GM21526 (cell line): Measurements from ENCODE around the gene MMP24OS.

ENCODE experiments used
- ATAC-seq: cut with Tn5 transposase; IDR thresholded peaks from one replicate; pipeline ENCODE4 v1.9.1; 2021; ENCODE audit warnings: moderate library complexity; ENCODE audit not compliant: unreplicated experiment, low FRiP score

Gene MMP24OS

DNA sequence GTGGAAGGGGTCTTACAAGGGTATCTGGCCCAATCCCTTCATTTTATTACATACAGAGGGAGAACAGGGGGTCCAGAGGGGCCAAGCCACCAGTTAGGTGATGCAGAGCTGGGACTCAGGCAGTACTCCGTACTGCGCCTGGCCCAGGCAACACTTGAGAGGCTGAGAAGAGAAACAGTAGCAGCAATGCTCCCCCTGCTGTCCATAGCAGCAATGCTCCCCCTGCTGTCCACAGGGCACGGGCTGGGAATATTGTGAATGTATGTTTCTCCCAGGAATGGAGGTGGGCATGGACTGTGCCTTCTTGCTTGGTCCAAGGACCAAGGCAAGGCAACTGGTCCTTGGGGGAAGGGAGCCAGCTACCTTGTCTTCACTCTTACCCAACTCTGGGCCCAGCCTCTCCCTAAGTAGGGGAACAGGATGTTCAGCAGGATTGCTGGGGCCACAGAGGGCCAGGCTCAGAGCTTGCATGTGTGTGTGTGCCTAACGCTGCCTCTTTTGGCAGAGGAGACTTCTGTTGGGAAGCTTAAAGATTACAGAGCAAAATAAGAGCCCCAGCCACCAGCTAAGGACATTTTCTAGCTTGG is 29.1 kb upstream of the MMP24OS start:
- ATAC-seq, result no peak

DNA sequence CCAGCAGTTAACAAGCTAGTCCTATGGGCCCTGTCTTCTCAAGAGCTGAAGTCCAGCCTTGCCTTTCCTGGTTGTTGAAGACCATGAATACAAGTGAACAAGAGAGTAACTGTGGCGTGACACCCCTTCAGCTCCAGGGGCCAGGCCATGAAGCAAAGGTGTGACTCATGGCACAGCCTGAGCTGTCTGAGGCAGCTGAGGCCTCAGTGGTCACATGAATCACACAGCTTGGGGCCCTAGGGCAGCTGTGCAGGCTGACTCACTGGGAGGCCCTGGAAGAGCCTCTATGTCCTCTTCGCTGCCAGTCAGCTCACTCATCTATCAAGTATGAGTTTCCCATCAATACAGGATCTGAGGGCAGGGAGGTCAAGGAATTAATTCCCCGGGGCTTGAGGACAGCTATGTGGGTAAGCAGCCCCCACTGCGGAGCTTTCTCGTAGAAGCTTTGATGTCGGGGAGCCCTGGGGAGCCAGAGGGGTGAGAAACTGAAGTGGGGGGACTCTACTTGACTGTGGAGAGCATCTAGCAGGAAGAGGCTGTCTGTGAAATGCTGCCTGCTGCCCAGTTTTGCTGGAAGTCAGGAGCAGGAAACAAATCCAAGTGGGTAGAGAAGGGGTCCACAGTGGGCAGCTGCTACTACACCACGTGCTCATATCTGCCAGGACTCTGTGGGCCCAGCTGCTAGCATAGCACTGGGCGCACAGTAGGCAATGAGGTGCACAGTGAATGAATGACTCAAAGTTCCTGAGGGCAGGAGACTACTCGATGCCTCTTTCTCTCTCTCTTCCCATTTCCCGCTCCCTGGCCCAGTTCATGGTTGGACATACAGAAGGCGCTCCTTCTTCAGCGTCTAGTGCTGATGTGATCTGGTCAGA is 28.0 kb upstream of the MMP24OS start:
- ATAC-seq, result no peak

DNA sequence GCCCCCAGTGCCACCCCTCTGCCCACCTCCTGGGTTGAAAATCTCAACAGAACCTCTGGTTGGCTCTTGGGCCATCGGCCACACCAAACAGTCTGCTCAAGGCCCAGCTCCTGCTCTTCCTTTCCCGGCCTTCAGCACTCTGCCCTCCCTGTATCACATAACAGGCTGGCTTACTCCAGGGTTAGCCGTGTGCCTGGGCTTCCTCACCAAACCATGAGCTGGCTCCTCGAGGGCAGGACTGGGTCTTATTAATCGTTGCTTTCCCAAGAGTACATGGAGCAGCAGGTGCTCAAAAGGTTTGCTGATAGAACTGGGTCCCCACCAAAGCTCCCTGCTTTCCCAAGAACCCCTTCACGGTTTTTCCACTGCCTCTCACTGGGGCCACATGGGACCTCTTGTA is 27.0 kb upstream of the MMP24OS start:
- ATAC-seq, result no peak

DNA sequence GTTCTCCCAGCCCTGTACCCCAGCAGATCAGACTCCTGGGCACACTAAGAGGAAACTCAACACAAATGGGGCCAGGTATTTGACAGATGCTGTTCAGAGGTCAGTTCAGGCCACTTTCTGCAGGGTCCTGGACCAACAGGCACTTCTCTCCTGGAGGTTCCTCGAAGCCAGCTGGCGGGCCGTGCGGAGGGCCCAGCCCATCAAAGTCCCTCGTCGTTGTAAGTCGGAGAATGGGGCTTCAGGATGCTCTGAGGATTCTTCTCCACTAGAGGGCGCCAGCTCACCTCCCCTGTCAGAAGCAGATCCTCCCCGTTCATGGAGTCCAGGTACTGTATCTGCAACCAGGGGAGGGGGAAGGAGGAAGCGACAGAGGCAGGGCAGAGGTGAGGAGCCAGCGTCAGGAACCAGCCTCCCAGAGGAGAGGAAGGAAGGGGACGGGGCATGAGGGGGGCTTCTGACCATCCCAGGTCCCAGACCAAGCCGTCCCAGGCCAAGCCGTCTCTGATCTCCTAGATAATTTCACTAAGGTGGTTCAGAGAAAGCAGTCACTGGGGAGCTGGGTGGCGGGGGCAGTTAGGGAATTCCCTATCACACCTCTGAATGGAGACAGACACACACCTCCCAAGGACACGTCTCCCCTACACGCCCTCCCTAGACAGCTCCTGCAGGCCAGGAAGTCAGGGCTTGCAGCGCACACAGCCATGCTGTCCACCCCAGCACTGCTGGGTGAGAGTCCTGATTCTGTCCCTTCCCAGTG is 26.0 kb upstream of the MMP24OS start:
- ATAC-seq, result no peak

DNA sequence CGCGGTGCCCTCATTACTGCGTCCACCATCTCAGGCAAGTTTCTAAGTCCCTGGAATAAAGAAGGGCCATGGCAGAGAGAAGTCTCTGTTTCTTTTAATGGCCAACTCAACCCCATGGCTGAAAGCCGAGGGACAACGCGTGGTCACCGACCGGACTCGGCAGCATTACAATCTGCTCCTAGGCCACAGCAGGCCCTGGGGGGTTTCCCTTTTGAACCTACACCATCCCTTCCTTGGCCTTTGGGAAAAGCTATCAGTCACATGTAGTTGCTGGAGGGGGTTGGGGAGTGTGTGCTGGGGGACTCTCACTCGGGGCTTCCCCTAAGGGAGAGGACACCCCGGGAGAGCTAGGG is 25.4 kb upstream of the MMP24OS start:
- no peak for ATAC-seq

DNA sequence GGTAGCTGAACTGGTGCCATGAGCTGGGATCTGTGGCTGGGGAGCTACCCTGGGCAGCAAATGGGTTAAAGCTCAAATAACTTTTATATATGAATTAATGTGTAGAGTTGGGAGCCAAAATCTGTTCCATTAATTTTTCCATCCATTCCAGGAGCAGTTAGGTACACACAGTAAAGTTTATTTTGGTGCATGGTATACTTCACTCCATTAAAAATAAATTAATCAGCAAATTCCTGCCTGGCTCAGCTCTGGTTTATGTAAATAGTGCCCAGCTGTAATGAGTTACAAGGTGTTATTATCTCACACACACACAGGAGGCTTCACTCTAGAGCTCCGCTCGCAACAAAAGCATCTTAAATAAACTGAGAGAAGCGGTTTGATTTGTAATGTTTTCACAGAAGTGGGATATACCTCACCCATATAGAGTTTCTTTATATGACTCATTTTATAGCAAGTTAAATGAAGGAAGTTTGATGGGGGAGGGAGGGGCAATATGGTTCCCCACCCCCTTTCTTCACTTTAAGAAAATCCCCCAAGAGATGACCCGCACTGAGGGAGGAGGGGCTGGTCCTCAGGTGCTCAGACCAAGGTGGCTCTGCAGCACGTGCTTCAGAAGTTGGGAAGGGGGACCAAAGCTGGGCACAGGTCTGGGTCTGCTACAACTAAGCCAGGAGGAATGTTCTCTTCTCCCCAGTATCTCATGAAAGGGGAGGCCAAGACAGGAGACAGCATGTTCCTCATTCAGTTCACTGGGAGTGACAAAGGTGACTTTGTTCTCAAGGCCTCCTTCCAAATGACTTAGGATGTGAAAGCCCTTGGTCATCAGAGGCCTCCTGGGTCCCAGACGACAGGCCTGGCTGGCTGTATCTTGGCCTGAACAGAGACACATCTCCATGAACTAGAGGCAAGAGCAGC is 24.8 kb upstream of the MMP24OS start:
- ATAC-seq, result no peak

DNA sequence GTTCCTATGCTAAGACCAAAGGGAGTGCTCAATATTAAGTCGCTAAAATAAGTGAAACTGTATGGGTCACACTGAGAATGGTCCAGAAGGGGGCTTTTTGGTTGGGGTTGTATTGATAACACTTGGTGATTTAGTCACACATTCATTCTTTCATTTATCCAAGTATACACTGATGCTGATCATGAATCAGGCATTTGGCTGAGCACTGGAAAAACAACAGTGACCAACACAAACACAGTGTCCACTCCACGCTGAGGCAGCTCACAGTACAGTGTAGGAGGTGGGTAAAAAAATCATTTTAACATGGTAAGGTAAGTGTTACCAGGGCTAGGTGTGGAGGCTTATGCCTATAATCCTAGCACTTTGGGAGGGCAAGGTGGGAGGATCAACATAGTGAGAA is 23.5 kb upstream of the MMP24OS start:
- ATAC-seq, result no peak

DNA sequence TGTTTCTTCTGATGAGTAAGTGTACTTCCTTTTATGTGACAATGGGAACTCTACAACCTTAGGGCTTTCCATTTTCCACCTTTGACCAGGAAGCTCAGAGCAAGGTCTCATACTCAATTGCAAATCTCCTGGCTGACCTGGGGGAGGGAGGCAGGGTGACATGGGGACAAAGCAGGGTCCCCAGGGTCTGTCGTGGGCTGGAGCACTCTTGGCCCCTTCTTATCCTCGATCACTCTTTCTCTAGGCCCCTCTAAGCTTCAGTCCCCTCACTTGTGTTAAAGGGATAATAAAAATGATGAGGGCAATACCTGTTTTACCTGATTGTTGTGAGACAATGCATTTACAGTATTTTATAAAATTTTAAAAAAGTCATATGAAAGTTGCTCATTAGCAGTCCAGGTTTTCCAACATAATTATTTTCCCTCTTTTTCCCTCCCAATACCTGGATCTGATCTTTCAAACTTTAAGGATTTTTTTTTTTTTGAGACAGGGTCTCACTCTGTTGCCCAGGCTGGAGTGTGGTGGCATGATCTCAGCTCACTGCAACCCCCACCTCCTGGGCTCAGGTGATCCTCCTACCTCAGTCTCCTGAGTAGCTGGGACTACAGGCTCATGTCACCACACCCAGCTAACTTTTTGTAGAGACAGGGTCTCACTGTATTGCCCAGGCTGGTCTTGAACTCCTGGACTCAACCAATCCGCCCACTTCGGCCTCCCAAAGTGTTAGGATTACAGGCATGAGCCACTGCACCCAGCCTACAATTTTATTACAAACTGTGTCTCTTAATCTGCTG is 22.7 kb upstream of the MMP24OS start:
- ATAC-seq, result no peak

DNA sequence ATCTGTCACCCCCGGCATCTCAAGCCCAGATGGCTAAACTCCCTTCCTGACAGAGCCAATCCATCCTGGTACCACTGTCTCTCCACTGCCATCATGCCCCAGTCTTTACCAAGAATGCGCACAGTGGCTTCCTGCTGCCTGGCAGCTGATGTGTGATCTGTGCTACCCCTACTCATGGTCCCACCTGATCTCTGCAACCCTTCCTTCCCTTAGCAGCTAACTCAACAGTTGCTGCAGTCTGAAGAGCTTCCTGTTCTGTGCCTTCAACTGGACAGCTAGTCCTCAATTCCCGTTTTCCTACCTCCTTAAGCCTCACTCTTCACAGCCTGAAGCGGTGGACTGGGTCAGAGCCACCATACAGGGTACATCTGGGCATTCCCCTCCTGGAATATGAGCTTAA is 21.9 kb upstream of the MMP24OS start:
- ATAC-seq, result no peak

DNA sequence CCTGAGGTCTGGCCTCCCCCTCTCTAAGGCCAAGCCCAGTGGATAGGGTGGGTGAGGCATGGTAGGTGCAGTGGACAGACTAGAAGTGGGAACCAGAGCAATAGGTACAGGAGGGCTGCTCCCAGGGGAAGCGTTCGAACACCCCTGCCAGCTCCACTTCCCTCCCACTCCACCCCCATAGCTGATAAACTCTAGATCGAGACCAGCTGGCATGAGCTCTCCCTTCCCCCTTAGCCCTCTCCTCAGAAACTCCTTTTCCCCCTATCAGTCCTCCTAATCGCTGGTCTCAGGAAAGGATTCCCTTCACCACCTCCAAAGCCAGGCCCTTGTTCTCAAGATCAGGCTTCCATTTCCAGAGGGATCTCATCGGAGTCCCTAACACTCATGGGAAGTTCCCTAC is 20.3 kb upstream of the MMP24OS start:
- no peak for ATAC-seq

DNA sequence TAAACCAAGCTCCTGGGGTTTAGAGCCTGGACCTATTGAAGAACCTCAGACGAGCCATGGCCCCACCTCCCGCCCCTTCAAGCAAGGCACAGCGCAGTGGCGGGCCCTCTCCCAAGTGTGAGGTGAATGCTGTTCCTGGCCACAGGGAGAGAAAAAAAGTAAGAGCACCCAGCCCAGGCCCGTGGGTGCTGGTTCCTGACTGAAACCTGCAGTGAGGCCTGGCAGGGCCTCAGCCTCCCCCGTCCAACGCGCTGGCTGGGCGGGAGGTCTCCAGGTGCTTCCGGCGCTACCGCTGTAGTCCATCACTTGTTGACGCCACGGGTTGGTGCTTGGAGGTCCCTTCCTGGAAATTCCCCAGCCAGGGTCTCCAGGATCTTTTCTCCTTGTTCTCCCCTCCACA is 19.8 kb upstream of the MMP24OS start:
- no peak for ATAC-seq

DNA sequence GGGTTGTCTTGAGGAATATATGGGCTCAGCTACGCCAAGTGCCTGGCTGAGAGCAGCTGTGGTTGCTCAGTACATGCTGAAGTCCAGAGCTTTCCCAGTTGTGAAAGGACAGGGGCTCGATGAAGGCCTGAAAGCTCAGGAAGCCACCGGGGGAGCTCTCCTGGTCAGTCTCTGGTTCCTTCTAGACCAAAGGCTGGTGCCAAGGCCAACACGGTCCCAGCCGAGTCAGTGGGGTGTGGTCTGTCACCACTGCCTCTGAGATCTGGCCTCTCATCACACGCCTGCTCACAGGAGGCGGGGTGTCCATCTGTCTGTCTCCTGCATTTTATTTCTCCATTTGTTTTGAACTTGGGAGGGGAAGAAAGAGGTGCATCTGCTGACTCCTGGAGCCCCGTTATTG is 19.2 kb upstream of the MMP24OS start:
- ATAC-seq, result no peak

DNA sequence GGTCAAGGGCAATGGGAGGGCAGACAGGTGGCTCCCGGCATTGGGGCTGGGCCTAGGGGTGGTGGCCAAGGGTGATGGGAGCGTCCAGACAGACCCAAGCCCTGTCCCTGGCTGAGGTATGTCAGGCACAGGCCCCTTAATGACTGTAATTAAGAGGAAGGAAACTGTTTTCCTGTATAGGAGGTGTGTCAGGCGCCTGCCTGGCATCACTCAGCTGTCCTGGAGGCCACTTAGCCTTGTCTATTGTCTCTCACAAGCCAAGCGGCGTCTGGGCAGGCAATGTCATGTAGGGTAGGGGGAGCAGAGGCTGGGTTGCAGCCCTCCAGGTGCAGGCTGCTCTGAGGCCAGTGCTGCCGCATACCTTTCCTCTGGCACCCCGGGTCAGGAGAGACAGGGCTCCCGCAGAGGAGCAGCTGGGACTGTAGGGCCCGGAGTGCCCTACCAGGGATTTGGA is 18.2 kb upstream of the MMP24OS start:
- ATAC-seq, result no peak

DNA sequence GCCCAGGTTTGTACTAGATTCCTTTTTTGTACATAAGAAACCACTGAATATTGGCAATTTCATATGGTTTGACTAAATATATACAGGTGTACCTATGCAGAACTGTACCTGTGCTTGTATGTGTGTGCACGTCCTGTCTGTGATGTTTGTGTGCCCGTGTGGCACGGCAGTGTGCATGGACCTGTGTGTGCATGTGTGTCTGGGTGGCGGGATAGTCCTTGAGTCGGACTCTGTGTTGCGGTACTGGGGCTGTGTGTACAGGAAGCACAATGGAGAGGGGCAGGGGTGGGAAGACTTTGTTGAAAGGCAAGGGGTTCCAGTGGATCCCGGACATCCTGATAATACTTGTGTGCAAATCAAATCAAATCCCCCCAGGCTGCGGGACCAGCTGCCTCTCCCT is 17.8 kb upstream of the MMP24OS start:
- no peak for ATAC-seq

DNA sequence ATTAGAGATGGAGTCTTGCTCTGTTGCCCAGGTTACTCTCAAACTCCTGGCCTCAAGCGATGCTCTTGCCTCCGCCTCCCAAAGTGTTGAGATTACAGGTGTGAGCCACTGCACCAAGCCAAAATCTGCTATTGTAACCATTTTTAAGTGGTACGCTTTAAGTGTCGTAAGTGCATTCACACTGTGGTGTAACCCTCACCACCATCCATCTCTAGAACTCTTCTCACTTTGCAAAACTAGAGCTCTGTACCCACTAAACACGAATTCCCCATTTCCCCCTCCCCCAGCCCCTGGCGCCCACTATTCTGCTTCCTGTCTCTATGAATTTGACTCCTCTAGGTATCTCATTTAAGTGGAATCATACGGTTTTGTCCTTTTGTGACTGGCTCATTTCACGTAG is 17.1 kb upstream of the MMP24OS start:
- no peak for ATAC-seq

DNA sequence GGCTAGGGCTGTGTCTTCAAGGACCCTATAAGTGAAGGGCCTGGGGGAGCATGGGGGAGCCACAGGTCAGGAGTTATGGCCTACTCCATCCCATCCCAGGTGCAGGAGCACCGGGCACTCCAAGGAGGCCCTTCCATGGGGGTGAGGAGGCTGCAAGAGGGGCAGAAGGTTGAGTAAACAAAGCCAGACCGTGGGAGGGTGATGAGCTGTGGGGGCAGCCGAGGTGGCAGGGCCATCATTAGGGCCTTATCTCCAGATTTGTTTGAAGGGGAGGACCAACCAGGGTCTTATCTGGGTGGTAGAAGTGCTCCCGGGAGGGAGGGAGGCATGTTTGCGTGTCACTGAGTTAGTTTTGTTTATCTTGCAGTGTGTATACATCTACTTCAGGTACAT is 16.4 kb upstream of the MMP24OS start:
- ATAC-seq, result no peak

DNA sequence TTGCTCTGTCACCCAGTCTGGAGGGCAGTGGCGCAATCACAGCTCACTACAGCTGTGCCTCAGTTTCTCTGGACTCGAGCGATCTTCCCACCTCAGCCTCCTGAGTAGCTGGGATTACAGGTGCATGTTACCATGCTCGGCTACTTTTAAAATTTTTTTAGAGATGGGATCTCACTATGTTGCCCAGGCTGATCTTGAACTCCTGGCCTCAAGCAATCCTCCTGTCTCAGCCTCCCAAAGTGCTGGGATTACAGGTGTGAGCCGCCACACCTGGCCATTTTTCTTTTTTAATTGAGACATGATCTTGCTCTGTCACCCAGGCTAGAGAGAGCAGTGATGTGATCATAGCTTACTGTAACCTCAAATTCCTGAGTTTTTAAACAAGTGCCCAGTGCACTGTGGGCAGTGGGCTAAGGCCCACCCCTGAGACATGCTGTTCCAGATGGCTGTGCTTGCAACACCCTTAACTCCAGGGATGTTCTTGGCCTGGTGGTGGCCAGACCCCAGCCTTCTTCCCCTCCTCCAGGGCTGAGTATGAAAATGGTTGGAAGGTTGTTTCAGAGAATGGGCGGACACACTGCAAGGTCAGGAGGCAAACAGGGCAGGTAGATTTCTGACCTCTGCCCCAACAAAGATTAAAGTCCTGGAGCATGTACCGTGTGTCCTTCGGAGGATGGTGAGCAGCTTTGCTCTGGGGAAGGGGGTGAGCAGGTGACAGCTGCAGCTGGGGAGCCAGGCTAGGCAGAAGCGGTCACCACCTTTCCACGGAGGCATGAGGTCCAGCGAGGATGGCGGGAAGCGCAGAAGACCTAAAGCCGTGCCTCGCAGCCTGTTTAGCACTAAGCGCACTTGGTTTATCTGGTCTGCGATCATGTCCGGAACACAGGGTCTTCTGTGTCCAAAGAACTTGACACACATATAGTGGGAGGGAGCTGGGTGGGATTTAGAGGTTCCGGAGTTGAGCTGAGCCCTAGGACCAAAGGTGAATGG is 15.7 kb upstream of the MMP24OS start:
- no peak for ATAC-seq

DNA sequence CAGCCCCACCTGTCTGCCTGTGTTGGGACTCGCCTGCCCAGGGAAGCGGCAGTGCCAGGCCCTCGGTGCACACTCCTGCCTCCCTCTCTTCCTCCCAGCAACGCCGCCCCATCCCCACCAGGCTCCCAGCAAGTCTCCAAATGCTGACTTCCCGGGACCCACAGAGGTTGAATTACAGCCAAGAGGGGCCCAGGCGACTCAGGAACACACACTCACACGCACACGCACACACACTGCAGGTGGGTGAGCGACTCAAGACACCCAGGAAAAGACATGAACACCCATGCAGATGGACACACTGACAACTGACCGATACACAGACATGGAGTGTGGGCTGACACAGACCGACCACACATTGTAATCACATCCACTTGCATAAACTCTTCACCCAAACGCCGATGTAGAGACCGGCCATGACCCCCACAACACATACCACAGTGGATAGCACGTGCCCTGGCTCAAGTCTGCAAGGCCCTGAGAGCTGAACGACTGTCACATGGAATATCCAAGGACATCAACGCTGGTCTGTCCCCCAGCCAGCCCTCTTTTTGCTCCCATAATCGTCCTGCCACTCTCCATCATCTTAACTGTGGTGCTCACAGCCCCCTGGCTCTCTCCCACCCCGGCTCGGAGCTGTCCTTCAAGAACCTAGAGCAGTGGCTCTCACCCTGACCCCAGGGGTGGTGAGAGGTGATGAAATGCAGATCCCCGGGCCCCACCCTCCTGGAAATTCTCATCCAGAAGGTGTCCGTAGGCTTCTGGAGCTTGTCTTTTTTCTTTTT is 14.8 kb upstream of the MMP24OS start:
- ATAC-seq, result no peak
